Urinary bladder (tissue), 4 donors: ENCODE measurements around the gene IL17RA. TPM values are rescaled to one million over a fixed set of nuclear protein-coding genes. Genes with fewer than 3 reads are reported as not detected.
"Not testable (repeated sequence)": the region's sequence is repeated elsewhere in the genome, so short reads cannot be mapped to it uniquely, and the experiment has no call there.

Experiments used
- DNase-seq: peaks from one replicate; pipeline ENCODE4 v3.0.0-alpha.2; 2015; ENCODE audit errors: extremely low spot score
- H3K27ac ChIP-seq: one replicate; pipeline ENCODE4 v1.5.1; 2013; ENCODE audit warnings: low read depth, mild to moderate bottlenecking, moderate library complexity
- H3K36me3 ChIP-seq: one replicate; pipeline ENCODE4 v1.6.1; 2013; ENCODE audit warnings: mild to moderate bottlenecking, moderate library complexity; ENCODE audit not compliant: insufficient read depth
- H3K4me1 ChIP-seq: one replicate; pipeline ENCODE4 v1.6.1; 2013; ENCODE audit warnings: mild to moderate bottlenecking, moderate library complexity; ENCODE audit not compliant: insufficient read depth
- H3K4me3 ChIP-seq: one replicate; pipeline ENCODE4 v1.5.1; 2013; ENCODE audit warnings: low read depth, low read length
- whole genome bisulfite sequencing: extraction: QIAGEN DNeasy Blood & Tissue Kit; methylation state at CpG from one replicate; pipeline ENCODE4 v1.1.7; 2013; 5-methylcytosine and 5-hydroxymethylcytosine counted together
- polyA plus RNA-seq: library from polyadenylated mRNA; stranded (reverse); fragments of 200-250 nt; gene quantifications from one replicate; pipeline ENCODE4 v1.2.3, GENCODE V29; 2013
- total RNA-seq: library from RNA; depleted of rRNA; stranded (reverse); fragments of >200 nt; gene quantifications from one replicate; pipeline ENCODE4 v1.2.3, GENCODE V29; 2014
- donor health status: healthy with polysubstance abuse.
- donor health status: healthy.

The IL17RA gene
- total and polyA plus RNA-seq, 2 donors, result 5.1 to 9.1 TPM

DNA sequence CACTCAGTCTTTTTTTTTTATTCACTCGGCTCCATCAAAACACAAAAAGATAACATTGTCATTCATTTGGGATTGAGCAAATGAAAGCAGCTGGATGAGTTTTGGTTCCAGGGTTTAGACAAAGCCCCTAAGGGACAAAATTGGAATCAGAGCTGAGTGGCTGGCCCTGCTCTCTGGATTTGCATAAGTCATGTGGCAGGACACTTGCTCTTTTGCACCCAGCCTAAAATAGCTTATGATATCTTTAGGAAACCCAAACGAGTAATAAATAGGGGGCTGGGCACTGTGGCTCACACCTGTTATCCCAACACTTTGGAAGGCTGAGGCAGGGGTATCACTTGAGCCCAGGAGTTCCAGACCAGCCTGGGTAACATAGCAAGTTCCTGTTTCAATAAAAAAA lies 47.3 kb downstream of the IL17RA start:
- no peak overlapping the region for H3K4me3 ChIP-seq
- H3K36me3 ChIP-seq, result peaks cover 1% of the 10 kb centered on the region
- WGBS, result 37% methylated on average over 2 of the region's 2 CpGs
- no peak overlapping the region for H3K27ac ChIP-seq
- no peaks in the 10 kb centered on the region for H3K4me1 ChIP-seq
- no peak for DNase-seq

DNA sequence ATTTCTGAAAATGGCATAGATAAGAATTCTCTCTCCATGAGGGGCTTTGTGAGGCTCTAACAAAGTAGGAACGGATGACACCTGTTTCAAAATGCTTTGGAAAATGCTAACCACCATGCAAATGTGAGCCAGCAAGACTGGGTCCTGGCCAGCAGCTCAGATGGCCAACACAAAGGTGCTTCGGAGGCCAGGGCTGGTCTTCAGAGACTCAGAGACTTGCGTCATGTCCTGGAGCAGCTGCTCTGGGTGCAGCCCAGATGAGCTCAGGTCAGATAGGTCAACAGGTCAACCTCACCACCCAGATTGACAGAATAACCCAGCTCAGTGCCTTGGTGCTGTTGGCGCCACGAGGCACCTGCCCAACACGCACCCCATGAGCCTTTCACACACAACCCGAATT lies 48.3 kb downstream of the IL17RA start:
- Histone ChIP-seq H3K4me1 (no peaks in the 10 kb centered on the region), H3K27ac (no peak overlapping the region), H3K36me3 (peaks cover 3% of the 10 kb centered on the region), H3K4me3 (no peak overlapping the region)
- WGBS, result 91% methylated on average over 7 of the region's 7 CpGs
- no peak for DNase-seq

DNA sequence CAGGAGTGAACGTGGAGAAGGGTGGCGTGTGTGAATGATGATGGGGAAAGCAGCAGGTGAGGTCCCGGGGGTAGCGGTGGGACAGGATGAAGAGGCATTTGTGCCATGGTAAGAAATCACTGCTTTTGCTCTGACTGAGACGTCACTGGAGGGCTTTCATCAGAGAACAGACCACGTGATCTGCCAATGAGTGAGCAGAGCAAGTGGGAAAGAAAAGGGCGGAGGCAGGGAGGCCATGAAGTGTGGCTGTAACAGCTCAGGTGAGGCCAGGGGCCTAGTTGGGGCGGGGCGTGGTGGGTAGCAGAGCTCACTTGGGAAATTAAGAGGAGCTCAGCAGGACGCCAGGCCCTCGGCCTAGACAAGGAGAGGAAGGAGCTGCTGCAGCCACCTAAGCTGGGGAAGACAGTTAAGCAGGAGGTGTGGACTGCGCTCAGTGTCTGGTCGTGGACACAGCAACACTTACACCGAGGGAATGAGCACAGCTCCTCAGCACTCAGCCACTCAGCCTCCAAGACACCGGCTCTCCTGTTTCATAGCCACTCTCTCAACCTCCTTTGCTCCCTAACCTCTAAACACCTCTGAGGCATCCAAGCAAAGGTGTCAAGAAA lies 50.5 kb downstream of the IL17RA start:
- WGBS, result 88% methylated on average over 15 of the region's 15 CpGs
- DNase-seq, result no peak
- Histone ChIP-seq H3K27ac (no peak overlapping the region), H3K4me1 (no peaks in the 10 kb centered on the region), H3K4me3 (no peak overlapping the region), H3K36me3 (peaks cover 3% of the 10 kb centered on the region)

DNA sequence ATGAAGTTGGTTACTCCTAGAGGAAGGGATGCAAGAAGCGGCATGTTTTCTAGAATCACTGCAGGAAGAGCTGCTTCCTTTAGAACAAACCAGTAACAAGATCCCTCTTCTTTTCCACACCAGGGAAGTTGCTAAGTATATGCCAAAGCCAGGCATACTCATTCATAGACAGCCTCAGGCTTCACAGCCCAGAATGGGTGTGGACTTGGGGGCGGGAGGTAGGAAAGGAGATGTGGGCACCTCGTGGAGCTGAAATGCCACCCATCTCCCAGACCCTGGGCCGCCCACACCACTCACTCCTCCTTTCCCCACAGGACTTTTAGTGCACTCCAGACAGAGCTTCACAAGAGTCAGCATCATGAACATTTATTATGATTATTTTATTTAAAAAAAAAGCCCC lies 52.4 kb downstream of the IL17RA start:
- no peaks in the 10 kb centered on the region for H3K4me1 ChIP-seq
- WGBS, result 80% methylated on average over 4 of the region's 4 CpGs
- H3K36me3 ChIP-seq, result peaks cover 7% of the 10 kb centered on the region
- DNase-seq, result no peak
- no peak overlapping the region for H3K27ac ChIP-seq
- no peak overlapping the region for H3K4me3 ChIP-seq

DNA sequence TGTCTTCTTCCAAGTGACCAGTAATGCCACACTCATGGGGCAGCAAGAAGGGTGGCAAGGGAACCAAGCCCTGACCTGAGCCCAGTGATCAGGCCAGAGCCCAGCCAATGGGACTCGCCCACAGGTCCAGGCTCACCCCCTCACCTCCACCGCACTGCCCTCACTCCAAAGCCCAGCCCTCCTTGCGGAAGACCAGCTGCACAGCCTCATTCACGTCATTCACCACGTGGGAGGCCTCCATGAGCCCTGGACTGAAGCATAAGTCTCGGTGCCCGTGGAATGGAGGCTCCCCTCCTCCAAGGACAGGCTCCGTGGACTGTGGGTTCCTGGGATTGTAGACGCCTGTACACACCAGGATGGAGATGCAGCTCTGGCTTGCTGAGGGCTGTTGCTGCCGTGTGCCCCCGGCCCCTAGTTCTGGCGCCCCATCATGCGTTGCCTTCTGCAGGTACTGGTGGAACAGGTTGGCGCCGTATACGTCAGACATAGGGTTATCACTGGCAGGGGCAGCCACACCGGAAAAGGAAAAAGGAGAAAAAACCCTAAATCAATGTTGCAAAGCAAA lies 53.1 kb downstream of the IL17RA start:
- no peaks in the 10 kb centered on the region for H3K4me1 ChIP-seq
- H3K4me3 ChIP-seq, result no peak overlapping the region
- H3K27ac ChIP-seq, result no peak overlapping the region
- no peak for DNase-seq
- peaks cover 7% of the 10 kb centered on the region for H3K36me3 ChIP-seq
- 86% methylated on average over 17 of the region's 17 CpGs for WGBS

DNA sequence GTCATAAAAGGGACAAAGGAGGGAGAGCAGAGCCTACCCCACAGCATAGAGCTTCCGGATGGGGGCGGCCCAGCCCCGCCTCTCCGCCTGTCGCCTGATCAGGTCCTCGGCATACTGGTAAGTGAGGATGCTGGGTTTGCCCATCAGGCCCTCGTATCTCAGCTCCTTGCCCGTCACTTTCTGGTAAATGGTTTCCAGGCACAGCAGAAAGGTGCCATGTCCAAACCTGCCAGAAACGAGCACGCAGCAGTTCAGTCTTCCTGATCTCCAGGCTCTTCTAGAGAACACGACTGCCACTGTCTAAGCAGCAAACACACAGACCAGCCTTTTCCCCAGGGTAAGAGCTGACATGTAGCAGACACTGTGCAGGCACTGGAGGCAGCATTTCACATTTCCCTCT lies 53.7 kb downstream of the IL17RA start:
- peaks cover 7% of the 10 kb centered on the region for H3K36me3 ChIP-seq
- DNase-seq, result no peak
- H3K27ac ChIP-seq, result no peak overlapping the region
- no peak overlapping the region for H3K4me3 ChIP-seq
- WGBS, result 89% methylated on average over 11 of the region's 11 CpGs
- no peaks in the 10 kb centered on the region for H3K4me1 ChIP-seq

DNA sequence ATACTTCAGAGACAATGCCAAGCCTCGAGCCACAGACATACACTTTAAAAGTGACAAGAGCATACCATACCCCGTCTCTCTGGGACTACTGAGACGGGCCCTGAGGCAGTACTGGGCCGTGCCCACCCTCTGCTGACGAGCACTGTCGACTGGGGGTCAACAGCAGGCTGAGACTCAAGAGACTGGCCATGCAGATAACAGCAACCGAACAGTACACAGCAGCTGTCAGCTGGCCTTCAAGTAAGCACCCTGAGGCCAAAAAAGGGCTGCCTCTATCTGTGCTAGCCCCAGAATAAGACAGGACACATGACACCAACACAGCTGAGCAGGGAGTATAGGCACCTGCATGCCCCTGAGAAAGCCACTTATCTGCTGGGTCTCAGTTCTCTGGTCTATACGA lies 55.2 kb downstream of the IL17RA start:
- no peak overlapping the region for H3K27ac ChIP-seq
- H3K4me1 ChIP-seq, result no peaks in the 10 kb centered on the region
- no peak overlapping the region for H3K4me3 ChIP-seq
- DNase-seq, result no peak
- 83% methylated on average over 8 of the region's 8 CpGs for WGBS
- H3K36me3 ChIP-seq, result peaks cover 7% of the 10 kb centered on the region

DNA sequence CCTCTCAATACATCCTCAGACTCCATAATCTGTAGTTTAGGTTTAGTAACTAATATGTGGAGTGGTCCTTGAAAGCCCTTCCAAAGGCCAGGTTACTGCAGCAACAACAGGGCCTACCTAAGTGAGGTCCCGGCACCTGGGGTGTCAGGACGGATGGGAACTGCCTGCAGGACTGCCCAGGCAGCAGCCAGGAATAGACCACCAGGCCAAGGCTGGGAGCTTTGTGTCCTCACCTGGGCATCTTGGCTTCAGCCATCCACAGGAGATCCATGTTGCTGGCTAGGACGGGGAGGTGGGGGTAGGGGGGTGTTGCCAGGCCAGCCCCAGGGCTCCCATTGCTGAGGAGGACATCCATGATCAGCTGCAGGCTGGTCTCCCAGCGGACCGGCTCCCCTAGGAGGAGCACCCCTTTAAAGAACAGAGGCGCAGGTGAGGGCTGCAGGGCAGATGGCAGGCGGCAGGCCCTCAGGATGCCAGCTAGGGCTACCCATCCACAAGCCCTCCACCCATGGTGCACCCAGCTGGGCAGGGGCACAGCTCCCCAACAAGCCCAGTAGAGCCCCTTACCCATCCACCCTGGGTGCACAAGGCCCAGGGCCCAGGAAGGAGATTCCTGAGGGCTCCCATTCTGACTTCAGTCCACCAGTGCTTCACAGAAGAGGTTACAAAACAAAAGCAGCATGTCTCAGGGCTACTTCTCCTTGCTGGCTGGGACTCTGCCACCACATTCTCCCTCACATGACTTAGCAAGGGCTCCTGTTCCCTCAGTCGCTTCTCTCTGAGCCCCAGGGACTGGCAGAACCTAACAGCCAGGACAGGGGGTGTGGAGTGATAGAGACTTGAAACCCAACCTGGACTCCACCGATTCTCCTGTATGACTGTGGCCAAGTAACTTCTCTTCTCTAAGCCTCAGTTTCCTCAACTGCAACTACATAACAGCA lies 56.3 kb downstream of the IL17RA start:
- DNase-seq, result no peak
- no peak overlapping the region for H3K4me3 ChIP-seq
- 97% methylated on average over 9 of the region's 9 CpGs for WGBS
- H3K27ac ChIP-seq, result no peak overlapping the region
- H3K36me3 ChIP-seq, result peaks cover 5% of the 10 kb centered on the region
- no peaks in the 10 kb centered on the region for H3K4me1 ChIP-seq

DNA sequence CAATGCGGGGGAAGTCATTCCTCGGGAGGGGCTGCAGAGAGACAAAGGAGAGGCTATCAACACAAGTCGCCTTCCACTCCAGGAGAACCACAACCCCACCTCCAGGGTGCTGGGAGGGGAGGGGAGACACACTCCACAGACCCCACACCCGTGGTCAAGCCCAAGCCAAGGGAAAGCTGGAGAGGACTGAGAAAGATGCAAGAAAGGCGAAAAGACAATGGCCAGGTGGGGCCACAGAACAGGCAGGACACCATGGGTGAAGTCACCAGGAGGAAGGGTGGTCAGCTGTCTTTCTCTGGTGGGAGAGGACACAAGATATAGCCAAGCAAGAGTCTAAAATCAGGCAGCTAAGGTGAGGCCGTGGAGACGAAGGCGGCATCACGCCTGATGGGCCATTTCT lies 58.3 kb downstream of the IL17RA start:
- no peak overlapping the region for H3K4me3 ChIP-seq
- H3K36me3 ChIP-seq, result peaks cover 4% of the 10 kb centered on the region
- no peak overlapping the region for H3K27ac ChIP-seq
- WGBS, result 93% methylated on average over 9 of the region's 9 CpGs
- H3K4me1 ChIP-seq, result no peaks in the 10 kb centered on the region
- DNase-seq, result no peak

DNA sequence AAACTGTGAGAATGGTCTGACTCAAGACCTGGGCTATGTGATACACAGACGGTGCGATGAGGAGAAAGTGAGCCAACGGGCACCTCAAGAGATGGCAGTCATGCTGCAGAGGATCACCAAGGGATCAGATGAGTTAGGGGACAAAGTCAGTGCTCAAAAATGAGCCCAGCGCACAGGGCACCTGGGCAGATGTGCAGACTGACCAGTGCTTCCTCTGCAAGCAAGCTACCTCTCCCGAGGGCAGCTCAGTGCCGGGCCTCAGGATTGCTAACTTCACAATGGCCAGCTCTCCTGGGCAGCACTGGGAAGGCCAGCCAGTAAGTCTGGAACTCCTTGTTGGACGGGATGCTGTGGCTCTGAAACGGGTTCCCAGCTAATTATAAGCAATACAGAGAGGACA lies 59.0 kb downstream of the IL17RA start:
- no peaks in the 10 kb centered on the region for H3K4me1 ChIP-seq
- H3K27ac ChIP-seq, result no peak overlapping the region
- WGBS, result 88% methylated on average over 8 of the region's 8 CpGs
- H3K36me3 ChIP-seq, result peaks cover 4% of the 10 kb centered on the region
- no peak for DNase-seq
- H3K4me3 ChIP-seq, result no peak overlapping the region

DNA sequence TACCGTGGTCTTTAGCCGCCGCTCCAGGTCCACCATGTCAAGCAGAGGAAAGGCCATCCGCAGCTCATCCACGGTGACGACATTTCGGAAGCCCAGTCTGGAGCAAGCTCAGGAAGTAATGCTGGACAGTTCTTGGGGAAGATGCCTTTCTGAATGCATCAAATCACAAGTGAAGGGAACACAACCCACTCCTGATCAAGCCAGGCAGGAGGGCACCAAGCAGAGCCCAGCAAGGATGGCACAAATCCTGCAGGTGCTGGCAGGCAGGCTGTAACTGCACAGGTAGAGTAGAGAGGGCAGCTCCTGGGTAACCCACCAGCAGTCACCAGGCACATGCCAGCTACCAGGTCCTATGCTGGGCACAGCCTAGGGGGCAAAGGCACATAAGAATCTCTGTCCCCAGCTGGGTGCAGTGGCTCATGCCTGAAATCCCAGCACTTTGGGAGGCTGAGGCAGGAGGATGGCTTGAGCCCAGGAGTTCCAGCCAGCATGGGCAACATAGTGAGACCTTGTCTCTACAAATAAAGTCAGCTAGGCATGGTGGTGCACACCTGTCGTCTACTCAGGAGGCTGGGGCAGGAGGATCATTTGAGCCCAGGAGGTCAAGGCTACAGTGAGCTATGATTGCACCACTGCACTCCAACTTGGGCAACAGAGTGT lies 60.4 kb downstream of the IL17RA start:
- Histone ChIP-seq H3K4me1 (no peaks in the 10 kb centered on the region), H3K27ac (no peak overlapping the region), H3K36me3 (peaks cover 4% of the 10 kb centered on the region), H3K4me3 (no peak overlapping the region)
- no peak for DNase-seq
- WGBS, result 84% methylated on average over 8 of the region's 8 CpGs

DNA sequence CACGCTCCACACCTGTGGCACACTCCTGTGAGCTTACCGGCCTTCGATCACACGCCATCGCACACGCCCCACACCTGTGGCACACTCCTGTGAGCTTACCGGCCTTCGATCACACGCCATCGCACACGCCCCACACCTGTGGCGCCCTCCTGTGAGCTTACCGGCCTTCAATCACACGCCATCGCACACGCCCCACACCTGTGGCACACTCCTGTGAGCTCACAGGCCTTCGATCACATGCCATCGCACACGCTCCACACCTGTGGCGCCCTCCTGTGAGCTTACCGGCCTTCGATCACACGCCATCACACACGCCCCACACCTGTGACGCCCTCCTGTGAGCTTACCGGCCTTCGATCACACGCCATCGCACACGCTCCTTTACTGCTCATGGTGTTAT lies 62.7 kb downstream of the IL17RA start:
- H3K4me1 ChIP-seq, H3K27ac ChIP-seq, H3K36me3 ChIP-seq, DNase-seq, H3K4me3 ChIP-seq: not testable (repeated sequence)
- WGBS, result 98% methylated on average over 30 of the region's 30 CpGs

DNA sequence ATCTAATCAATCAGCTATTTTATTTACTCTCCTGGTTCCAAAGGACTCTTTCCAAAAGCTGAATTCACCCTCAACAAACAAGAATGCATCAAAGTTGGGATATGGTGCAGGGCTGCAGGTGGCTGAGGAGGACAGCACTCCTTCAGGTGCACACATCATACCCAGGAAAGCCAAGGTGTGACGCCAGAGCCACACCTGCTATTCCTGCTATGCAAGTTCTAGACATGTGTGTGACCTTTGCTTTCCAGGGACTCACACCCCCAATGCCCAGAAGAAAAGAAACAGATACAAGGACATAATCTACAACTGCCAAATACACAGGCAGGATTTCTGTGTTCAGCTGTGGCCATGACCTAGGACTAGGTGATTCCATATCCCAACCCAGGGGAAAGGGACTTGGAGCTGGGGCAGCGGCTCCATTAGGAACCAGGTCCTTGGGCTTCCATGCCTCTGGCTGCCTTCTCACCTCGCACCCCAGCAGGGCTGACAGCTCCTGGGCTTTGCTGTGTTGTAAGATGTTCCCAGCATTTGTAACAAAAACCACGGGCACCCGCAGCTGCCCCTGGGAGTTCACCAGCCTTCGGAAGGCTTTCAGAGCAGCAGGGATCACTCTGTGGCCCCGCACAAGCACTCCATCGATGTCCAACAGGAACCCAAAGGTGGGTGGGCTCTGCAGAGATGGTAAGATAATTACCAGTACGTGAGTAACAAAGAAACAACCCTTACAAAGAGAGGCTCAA lies 64.4 kb downstream of the IL17RA start:
- Histone ChIP-seq H3K27ac (no peak overlapping the region), H3K4me1 (no peaks in the 10 kb centered on the region), H3K36me3 (no peaks in the 10 kb centered on the region), H3K4me3 (no peak overlapping the region)
- DNase-seq, result no peak
- WGBS, result 90% methylated on average over 9 of the region's 9 CpGs
